K562 (cell line): ENCODE data around the gene ELK4. TPM values are rescaled to one million over a fixed set of nuclear protein-coding genes. Genes with fewer than 3 reads are reported as not detected.

Experiments used
- ATF3 ChIP-seq, 2 experiments: fragments of 450-650 bp in 1 of 2; sonication (generic) in 1 of 2; formaldehyde crosslinking in 1 of 2; IDR thresholded peaks in 1 of 2; conservative IDR thresholded peaks in 1 of 2; 2 replicates each; pipeline versions ENCODE4 v1.6.1 to v1.8.1; 2016 to 2023; ENCODE audit warnings: mild to moderate bottlenecking in 2 of 2, moderate library complexity in 2 of 2, inconsistent platforms in 1 of 2, missing genetic modification reagents in 1 of 2
- BCOR ChIP-seq: fragments of 450-650 bp; IDR thresholded peaks from 2 replicates; pipeline ENCODE4 v1.6.1; 2016
- BRCA1 ChIP-seq, 2 experiments: fragments of 450-650 bp in 1 of 2; sonication (generic) in 1 of 2; formaldehyde crosslinking in 1 of 2; IDR thresholded peaks; 2 replicates each; pipeline versions ENCODE4 v1.5.0 to v1.6.1; 2017 to 2020; ENCODE audit warnings: mild to moderate bottlenecking in 1 of 2, missing genetic modification reagents in 1 of 2
- C11orf30 ChIP-seq: fragments of 450-650 bp; IDR thresholded peaks from 2 replicates; pipeline ENCODE4 v1.6.1; 2016; ENCODE audit warnings: low read depth, mild to moderate bottlenecking
- CREM ChIP-seq: IDR thresholded peaks from 2 replicates; pipeline ENCODE4 v1.6.1; 2014; ENCODE audit warnings: antibody characterized with exemption, low read depth
- EGR1 ChIP-seq: fragments of 450-650 bp; conservative IDR thresholded peaks from 2 replicates; pipeline ENCODE4 v1.6.1; 2017; ENCODE audit warnings: mild to moderate bottlenecking
- HNRNPLL ChIP-seq: fragments of 200-400 bp; formaldehyde crosslinking; IDR thresholded peaks from 2 replicates; pipeline ENCODE4 v1.6.1; 2017; ENCODE audit warnings: low read length, low read depth, mild to moderate bottlenecking; ENCODE audit not compliant: poor library complexity, severe bottlenecking
- PURB ChIP-seq: sonication (generic); formaldehyde crosslinking; IDR thresholded peaks from 2 replicates; pipeline ENCODE4 v1.9.0; 2021; ENCODE audit warnings: low read depth, mild to moderate bottlenecking, missing genetic modification reagents
- RCOR1 ChIP-seq, 2 experiments: IDR thresholded peaks; 2 replicates each; pipeline ENCODE4 v1.6.1; 2012; ENCODE audit warnings: low read depth in 2 of 2, low read length in 2 of 2, borderline replicate concordance in 1 of 2, improper control_type of control experiment in 1 of 2
- RNF2 ChIP-seq: sonication (generic); IDR thresholded peaks from 2 replicates; pipeline ENCODE4 v1.6.1; 2016
- SMC3 ChIP-seq: conservative IDR thresholded peaks from 2 replicates; pipeline ENCODE4 v1.6.1; 2011; ENCODE audit warnings: low read depth, low read length, improper control_type of control experiment; ENCODE audit not compliant: insufficient read depth
- WHSC1 ChIP-seq: IDR thresholded peaks from one replicate; pipeline ENCODE4 v1.6.1; 2012; ENCODE audit warnings: low read length, control low read depth, inconsistent platforms
- polyA plus RNA-seq, 8 experiments: library from polyadenylated mRNA; depleted of rRNA in 4 of 8; stranded (reverse) in 5 of 8; unstranded in 3 of 8; fragments of >200 nt; fragmentation: Nextera tagmentation in 2 of 8; fragmentation: Illumina TruSeq in 1 of 8; extraction: Ambion mirVana in 2 of 8; extraction: Trizol in 1 of 8; gene quantifications; 2 replicates each; pipeline versions ENCODE4 v1.2.1 to v1.2.3, GENCODE V29; 2011 to 2014; ENCODE audit warnings: inconsistent platforms in 1 of 8, missing spikeins in 1 of 8
- total RNA-seq, 7 experiments: library from RNA; depleted of rRNA in 6 of 7; stranded (reverse); fragments of >200 nt in 6 of 7; fragmentation: Illumina TruSeq in 2 of 7; extraction: Trizol in 2 of 7; gene quantifications; 2 replicates each; pipeline versions ENCODE4 v1.2.1 to v1.2.3, GENCODE V29; 2011 to 2021; ENCODE audit warnings: low replicate concordance in 1 of 7
- TF ChIP-seq, protein P1 (sequence below): fragments of 250-450 bp; sonication (Bioruptor Pico); IDR thresholded peaks from 2 replicates; pipeline ENCODE4 v1.4.0; 2020
- TF ChIP-seq, protein P2 (sequence below): sonication (generic); formaldehyde crosslinking; IDR thresholded peaks from 2 replicates; pipeline ENCODE4 v1.8.0; 2022; ENCODE audit warnings: missing genetic modification reagents, mild to moderate bottlenecking, borderline replicate concordance
- TF ChIP-seq, protein P3 (sequence below): IDR thresholded peaks from 2 replicates; pipeline ENCODE4 v1.6.1; 2011; ENCODE audit warnings: borderline replicate concordance, low read depth, mild to moderate bottlenecking, moderate library complexity, low read length; ENCODE audit not compliant: insufficient read depth, poor library complexity, severe bottlenecking
- TF ChIP-seq, protein P4 (sequence below), 3 experiments: IDR thresholded peaks in 2 of 3; conservative IDR thresholded peaks in 1 of 3; 2 replicates each; pipeline ENCODE4 v1.5.1; 2011 to 2012; ENCODE audit warnings: low read length in 3 of 3, mild to moderate bottlenecking in 3 of 3, control low read depth in 2 of 3, improper control_type of control experiment in 1 of 3, inconsistent platforms in 1 of 3, low read depth in 1 of 3, mixed read lengths in 1 of 3, moderate library complexity in 1 of 3; ENCODE audit not compliant: insufficient read depth in 2 of 3

ELK4 gene
- total and polyA plus RNA-seq, 9 of the 15 experiments (the other 6 are each of a cell fraction or from before 2014, with no cell fraction given) = 2.0 to 21.7 (median 9.2) TPM

DNA sequence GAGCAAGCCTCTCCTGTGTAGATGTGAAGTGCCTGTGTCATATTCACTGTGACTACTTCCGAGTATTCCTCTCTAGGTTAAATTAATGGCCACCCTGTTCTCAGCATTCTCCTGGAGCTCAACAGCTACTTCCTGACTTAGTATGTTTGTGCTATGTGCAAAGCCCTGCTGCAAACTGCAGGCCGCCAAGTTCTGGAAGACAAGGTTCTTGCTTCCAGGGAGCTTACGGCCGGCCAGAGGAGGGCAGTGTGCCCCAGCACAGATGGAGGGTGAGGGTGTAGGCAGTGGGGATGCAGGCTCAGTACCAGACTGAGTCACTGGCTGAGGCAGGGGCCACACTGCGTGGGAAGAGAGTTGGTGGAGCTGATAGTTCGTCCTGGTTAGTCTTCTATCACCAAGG lies 43.2 kb downstream of the ELK4 start (continued):
- peak in 1 of 2 experiments; percentile 49; a peak in 1 of 4 replicates for TF ChIP-seq RCOR1 (IDR thresholded peaks at IDR 0.05; ENCODE audit: borderline replicate concordance in 1 of 2, low read depth in 2 of 2, low read length in 2 of 2)
- no peak for TF ChIP-seq WHSC1
- no peak for TF ChIP-seq HNRNPLL
- TF ChIP-seq PURB (CRISPR knock-in tag) = no peak
- TF ChIP-seq BCOR = 0 out of 2 replicates have a peak, but pooled peaks have one; percentile 43
- TF ChIP-seq, protein P1, sequence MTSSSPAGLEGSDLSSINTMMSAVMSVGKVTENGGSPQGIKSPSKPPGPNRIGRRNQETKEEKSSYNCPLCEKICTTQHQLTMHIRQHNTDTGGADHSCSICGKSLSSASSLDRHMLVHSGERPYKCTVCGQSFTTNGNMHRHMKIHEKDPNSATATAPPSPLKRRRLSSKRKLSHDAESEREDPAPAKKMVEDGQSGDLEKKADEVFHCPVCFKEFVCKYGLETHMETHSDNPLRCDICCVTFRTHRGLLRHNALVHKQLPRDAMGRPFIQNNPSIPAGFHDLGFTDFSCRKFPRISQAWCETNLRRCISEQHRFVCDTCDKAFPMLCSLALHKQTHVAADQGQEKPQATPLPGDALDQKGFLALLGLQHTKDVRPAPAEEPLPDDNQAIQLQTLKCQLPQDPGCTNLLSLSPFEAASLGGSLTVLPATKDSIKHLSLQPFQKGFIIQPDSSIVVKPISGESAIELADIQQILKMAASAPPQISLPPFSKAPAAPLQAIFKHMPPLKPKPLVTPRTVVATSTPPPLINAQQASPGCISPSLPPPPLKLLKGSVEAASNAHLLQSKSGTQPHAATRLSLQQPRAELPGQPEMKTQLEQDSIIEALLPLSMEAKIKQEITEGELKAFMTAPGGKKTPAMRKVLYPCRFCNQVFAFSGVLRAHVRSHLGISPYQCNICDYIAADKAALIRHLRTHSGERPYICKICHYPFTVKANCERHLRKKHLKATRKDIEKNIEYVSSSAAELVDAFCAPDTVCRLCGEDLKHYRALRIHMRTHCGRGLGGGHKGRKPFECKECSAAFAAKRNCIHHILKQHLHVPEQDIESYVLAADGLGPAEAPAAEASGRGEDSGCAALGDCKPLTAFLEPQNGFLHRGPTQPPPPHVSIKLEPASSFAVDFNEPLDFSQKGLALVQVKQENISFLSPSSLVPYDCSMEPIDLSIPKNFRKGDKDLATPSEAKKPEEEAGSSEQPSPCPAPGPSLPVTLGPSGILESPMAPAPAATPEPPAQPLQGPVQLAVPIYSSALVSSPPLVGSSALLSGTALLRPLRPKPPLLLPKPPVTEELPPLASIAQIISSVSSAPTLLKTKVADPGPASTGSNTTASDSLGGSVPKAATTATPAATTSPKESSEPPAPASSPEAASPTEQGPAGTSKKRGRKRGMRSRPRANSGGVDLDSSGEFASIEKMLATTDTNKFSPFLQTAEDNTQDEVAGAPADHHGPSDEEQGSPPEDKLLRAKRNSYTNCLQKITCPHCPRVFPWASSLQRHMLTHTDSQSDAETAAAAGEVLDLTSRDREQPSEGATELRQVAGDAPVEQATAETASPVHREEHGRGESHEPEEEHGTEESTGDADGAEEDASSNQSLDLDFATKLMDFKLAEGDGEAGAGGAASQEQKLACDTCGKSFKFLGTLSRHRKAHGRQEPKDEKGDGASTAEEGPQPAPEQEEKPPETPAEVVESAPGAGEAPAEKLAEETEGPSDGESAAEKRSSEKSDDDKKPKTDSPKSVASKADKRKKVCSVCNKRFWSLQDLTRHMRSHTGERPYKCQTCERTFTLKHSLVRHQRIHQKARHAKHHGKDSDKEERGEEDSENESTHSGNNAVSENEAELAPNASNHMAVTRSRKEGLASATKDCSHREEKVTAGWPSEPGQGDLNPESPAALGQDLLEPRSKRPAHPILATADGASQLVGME = no peak
- TF ChIP-seq, protein P2, sequence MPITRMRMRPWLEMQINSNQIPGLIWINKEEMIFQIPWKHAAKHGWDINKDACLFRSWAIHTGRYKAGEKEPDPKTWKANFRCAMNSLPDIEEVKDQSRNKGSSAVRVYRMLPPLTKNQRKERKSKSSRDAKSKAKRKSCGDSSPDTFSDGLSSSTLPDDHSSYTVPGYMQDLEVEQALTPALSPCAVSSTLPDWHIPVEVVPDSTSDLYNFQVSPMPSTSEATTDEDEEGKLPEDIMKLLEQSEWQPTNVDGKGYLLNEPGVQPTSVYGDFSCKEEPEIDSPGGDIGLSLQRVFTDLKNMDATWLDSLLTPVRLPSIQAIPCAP (CRISPR knock-in tag) = no peak
- TF ChIP-seq, protein P3, sequence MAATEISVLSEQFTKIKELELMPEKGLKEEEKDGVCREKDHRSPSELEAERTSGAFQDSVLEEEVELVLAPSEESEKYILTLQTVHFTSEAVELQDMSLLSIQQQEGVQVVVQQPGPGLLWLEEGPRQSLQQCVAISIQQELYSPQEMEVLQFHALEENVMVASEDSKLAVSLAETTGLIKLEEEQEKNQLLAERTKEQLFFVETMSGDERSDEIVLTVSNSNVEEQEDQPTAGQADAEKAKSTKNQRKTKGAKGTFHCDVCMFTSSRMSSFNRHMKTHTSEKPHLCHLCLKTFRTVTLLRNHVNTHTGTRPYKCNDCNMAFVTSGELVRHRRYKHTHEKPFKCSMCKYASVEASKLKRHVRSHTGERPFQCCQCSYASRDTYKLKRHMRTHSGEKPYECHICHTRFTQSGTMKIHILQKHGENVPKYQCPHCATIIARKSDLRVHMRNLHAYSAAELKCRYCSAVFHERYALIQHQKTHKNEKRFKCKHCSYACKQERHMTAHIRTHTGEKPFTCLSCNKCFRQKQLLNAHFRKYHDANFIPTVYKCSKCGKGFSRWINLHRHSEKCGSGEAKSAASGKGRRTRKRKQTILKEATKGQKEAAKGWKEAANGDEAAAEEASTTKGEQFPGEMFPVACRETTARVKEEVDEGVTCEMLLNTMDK = peak; percentile 63
- TF ChIP-seq C11orf30 = no peak
- TF ChIP-seq RNF2 = no peak
- no peak for TF ChIP-seq BRCA1 (IDR thresholded peaks at IDR 0.05)
- no peak for TF ChIP-seq BRCA1 (CRISPR knock-in tag; IDR thresholded peaks at IDR 0.05)
- TF ChIP-seq ATF3 (IDR thresholded peaks at IDR 0.05) = peak; percentile 19; the same call in 1 of the 2 replicates
- TF ChIP-seq ATF3 (CRISPR knock-in tag; conservative IDR thresholded peaks at IDR 0.05) = 0 out of 2 replicates have a peak, but pooled peaks have one; percentile 51
- TF ChIP-seq CREM = peak; percentile 45; the same call in 1 of the 2 replicates
- no peak for TF ChIP-seq SMC3
- TF ChIP-seq, protein P4, sequence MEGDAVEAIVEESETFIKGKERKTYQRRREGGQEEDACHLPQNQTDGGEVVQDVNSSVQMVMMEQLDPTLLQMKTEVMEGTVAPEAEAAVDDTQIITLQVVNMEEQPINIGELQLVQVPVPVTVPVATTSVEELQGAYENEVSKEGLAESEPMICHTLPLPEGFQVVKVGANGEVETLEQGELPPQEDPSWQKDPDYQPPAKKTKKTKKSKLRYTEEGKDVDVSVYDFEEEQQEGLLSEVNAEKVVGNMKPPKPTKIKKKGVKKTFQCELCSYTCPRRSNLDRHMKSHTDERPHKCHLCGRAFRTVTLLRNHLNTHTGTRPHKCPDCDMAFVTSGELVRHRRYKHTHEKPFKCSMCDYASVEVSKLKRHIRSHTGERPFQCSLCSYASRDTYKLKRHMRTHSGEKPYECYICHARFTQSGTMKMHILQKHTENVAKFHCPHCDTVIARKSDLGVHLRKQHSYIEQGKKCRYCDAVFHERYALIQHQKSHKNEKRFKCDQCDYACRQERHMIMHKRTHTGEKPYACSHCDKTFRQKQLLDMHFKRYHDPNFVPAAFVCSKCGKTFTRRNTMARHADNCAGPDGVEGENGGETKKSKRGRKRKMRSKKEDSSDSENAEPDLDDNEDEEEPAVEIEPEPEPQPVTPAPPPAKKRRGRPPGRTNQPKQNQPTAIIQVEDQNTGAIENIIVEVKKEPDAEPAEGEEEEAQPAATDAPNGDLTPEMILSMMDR (IDR thresholded peaks at IDR 0.05 in 2 of 3, conservative IDR thresholded peaks at IDR 0.05 in 1 of 3; ENCODE audit: insufficient read depth in 2 of 3, low read depth in 1 of 3, low read length in 3 of 3) = peak; percentile 61 to 83 (median 76)
- TF ChIP-seq EGR1 = peak; percentile 97
